NCI-H524 (cell line): ENCODE measurements around the gene BEGAIN.

Experiments used
- DNase-seq, 2 experiments: peaks; one replicate each; lab custom pipeline; 2025; lab: John Stamatoyannopoulos, UW

Gene BEGAIN

DNA sequence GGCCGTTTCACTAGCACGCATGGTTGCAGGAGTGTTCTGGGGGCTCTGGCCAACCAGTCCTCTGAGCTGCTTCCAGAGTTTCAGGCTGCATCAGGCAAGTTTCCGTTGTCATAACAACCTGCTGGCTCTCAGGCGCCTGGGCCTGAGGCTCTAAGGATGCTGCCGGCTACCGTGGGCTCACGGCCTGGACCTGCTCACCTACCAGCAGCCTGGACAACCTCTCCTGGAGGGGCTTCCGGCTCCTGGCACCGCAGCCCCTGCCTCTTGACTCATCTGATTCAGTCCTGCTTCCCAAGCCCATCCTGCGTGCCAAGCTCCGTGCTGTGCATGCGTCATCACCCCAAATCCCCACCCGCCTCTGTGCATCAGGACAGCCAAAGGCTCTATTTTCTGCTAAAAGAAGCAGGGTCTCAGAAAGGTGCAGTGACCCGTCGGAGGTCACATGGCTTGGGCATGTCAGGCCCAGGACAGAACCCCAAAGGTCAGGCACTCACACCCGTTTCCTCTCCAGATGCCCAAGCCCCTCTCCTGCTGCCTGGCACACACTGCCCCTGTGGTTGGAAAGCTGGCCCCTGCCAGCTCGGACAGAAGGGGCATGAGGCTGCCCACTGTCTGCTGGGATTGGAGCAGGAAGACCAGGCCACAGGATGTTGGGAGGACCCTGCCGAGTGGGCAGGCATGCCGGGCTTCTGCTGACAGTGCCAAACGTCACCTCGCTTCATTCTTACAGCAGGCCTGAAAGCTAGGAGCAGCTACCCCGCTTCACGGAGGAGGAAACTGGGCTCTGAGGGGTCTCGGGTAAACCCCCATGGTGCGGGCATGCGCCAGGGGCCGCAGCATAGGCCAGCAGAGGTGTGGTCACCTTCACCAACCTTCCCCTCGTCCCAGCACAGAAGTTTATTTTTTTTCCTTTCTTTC, 5.7 kb downstream of the BEGAIN start:
- DNase-seq = peak in 1 of 2 experiments; percentile 14

DNA sequence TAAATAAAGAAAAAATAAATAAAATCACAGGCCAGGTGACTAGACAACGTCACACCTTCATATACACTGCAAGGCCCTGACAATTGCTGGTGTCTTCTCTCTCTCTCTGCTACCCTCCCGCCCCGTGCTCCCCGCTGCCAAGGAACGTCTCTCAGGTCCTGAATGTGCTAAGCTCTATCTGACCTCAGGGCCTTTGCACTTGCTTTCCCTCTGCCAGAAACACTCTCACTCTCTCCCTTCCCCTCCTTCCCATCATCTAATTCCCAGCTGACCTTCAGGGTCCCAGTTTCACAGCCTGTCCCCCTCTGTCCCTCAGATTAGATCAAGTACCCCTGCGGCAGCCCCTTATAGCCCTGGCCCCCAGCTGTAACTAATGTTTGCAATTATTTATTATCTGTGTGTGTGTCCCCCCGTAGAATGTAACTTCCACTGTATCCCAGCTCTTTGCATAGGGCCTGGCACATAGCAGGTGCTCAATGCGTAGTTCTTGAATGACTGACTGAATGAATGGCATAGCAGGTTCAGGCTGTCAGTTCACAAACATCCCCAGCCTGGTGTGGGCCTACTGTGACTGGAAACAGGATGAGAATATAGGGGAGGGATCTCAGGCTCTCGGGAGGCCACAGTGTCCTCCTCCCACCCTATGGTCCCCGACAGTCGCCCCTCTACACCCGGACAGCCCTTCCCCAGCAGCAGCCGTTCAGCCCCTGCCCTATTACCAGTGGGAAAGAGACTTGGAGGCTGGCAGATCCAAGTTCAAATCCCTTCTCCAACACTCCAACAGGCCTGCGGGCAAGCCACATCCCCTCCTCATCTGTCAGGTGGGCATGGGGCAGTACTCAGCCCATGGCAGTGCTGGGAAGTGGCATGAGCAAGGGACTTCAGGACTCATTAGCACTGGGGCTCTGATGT, 6.6 kb downstream of the BEGAIN start:
- no peak for DNase-seq

DNA sequence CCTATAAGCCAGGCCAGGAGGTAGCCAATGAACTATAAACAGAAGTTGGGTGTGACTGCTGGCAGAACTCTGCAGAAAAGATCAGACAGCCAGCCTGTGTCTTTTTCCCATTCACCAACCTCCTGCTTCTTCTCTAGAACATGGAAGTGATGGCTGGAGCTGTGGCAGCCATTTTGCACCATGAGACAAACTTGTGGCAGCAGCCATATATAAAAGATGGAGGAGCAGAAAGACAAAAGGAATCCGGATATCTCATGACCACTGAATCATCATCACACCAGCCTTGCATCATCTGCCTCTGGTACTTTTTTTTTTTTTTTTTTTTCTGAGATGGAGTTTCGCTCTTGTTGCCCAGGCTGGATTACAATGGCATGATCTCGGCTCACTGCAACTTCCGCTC, 8.7 kb downstream of the BEGAIN start:
- DNase-seq = no peak

DNA sequence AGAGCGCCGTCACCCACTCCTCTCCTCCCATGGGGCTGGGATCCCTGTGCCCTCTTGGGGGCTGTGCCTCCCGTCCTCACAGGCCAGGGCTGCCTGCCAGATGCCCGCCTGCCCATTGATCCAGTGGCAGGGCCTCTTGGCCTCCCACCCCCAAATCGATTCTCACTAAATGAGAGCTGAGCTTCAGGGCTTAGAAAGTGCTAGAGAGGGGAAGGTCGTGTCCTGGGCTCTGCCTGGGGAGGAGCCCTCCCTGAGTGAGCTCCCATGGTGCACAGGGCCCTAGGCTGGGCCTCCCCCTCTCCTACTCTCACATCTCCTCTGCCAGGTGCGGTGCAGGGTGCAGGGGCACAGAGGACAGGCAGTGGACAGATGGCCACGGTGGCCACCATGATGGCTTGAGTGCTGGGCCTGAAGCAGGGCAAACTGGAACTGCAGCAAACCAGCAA, 9.2 kb downstream of the BEGAIN start:
- no peak for DNase-seq

DNA sequence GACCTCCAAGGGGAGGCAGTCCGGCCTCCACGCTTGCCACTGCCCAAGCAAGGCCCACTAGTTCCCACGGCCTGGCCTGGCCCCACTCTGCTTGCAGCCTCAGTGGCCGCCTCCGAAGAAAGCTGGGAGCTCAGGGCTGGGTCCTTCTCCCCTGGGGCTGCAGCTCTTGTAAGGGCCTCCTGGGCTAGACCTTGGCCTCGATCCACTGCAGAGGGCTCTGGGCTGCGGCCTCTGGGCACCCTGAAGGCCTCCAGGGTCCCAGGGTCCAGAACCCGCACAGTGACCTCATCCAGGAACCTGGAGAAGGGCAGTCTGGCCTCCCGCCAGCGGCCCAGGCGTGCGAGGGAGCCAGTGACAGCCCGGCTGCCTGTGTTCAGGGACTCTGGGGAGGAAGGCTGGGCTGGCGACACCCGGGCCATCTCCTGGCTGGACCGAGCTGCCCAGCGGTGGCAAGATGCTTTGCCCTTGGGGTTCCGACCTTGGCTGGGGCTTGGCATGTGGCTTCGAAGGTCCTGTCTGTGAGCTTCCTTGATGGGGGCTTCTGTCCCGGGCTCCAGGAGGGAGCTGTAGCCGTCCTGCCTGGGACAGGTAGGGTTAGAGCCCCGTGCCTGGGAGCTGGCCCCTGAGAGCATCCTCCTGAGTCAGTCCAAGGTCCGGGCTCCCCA, 9.8 kb downstream of the BEGAIN start:
- no peak for DNase-seq

DNA sequence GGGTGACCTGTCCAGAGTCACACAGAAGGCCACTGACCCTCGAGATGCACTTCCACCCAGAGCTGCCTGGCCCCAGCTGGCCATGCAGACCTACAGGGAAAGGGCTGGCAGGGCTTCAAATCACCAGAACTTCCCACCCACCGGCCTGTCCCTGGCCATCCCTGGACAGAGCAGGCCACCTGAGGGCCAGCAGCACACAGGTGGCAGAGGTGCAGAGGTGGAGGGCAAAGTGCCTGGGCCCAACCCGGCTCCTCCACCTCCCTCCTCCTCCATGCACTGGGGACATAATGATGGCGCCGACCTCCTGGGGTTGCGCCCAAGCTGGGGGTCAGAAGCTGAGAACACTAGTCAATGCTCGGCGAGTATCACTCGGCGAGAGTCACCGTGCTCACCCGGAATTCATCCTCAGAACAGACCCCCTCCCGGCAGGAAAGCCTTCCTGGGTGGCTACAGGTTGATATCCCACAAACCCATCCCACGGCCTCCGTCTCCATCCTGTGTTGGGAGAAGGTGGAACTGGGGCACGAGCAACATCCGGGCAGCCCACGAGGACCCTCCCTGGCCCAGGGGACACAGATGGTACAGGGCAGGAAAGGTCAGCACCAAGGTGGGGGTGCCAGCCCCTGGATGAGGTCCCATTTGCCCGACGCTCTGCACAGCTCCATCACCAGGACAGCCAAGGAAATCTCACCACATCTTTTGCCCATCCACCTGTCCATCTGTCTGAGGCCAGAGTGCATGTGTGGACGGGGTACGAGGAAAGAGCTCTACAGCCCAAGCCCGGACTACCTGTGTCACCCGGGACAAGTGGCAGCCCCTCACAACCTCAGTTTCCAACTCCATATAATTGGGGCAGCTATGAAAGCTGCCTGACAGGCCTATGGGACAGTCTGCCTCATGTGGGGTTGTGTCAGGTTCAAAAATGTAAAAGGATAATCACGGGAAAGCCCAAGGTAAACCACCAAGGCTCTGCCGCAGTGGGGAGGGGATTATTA, 10.8 kb downstream of the BEGAIN start:
- no peak for DNase-seq

DNA sequence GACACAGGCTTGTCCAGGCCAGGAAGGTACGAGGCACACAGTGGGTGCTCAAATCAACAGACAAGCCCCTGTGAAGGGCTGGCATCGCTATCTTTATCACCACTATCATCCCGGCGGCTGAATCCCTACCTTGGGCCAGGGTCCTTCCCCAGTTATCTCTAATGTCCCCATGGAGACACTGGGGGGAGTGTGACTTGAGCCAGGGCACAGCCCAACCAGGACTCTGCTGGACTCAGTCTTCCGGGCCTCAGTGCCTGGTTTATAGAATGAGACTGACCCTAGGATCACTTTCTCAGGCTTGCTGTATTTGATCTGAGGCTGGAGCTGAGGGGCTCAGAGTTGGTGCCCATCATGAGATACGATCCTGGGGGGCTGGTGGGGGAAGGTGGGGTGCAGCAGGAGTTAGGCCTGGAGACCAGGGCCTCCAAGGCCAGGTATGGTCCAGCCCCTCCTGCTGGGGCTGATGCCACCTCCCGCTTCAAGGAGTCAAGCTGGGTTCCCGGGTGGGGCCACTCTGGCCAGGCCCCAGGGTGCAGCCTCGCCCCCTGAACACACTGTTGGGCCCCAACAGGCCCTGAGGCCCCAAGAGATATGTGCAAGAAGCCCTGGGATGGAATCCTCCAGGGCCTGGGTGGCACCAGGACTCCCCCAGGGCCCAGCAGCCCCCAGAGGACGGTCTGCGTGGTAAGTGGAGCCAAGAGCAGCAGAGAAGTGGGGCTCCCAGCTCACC, 11.8 kb downstream of the BEGAIN start:
- DNase-seq = no peak

DNA sequence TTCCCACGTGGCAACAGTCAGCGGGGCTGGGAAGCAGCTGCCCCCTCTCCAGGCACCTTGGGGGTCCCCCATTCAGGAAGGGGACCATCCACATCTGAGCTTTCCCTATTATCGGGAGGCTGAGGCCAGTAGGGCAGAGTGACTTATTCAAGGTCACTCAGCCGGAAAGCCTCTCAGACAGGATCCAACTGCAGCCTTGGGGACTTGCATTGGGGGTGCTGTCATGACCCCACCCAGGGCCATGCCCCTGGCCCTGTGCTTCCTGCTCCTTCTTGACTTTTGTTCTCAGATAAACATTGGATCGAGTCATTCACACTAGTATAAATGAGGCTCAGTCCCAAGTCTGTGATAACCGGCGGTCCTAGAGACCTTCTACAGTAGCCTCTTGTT, 12.6 kb downstream of the BEGAIN start:
- no peak for DNase-seq

DNA sequence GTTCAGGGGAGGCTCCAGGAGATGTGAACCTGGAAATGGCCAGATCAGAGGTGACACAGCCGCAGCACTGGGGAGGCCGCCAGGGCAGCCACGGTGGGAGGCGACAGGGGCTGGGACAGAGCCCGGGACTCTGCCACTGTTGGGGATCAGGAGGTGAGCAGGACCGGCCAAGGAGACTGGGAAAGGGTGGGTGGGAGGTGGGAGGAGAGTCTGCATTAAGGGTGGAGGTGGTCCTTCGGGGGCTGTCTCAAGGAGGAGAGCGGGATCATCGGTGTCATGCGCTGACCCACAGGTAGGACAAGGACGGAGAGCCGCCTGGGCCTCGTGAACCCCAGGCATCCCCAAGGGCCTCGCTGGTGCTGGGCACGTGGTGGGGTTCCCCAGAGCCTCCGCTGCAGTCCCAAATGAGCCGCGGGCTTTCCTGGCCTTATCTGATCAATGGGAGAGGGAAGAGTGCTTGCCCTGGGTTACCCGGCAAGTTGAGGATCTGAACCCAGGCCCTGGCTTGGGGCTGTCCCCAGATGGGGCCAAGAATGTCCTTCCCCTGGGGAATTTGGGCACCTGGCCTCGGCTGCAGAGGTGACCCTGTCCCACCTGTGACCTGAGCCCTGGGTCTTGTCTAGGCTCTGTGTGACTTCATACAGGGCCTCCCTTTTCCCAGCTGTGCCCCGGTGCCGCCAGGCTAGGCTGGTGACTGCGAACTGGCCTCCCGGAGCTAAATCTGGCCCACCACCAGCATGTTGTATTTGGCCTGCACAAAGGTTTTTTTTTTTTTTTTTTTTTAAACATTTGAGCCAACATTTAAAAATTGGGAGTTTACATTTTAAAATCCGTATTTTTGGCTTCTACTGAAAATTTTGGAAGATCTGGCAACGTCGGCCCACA, 13.2 kb downstream of the BEGAIN start:
- DNase-seq = no peak

DNA sequence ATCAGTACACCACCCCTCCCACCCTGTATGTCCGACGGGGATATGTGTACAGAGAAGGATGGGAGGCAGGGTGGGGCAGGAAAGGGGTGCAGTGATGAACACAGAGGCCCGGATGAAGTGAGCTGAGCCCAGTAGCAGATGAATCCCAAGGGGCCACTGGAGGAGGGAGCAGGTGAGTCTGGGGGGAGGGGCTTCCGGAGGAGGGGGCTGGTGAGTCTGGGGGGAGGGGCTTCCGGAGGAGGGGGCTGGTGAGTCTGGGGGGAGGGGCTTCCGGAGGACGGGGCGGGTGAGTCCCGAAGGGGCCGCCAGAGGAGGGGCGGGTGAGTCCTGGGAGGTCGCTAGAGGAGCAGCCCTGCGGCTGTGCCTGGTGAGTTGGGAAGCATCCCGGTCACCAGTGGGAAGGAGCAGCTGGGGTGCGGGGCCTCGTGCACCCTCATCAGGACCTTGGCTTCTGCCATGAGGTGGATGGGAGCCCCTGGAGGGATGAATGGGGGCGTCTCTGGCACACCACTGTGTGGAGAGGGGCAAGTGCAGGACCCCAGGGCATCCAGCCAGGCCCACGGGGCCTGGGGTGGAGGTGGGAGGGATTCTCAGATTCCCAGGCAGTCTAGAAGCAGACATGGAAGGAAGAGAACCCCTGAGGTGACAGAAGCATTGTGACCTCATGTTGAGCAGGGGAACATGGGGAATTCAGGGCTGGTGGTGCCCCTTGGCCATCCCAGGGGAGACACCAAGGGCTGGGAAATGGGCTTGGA, 14.0 kb downstream of the BEGAIN start:
- DNase-seq = peak in 1 of 2 experiments; percentile 30

DNA sequence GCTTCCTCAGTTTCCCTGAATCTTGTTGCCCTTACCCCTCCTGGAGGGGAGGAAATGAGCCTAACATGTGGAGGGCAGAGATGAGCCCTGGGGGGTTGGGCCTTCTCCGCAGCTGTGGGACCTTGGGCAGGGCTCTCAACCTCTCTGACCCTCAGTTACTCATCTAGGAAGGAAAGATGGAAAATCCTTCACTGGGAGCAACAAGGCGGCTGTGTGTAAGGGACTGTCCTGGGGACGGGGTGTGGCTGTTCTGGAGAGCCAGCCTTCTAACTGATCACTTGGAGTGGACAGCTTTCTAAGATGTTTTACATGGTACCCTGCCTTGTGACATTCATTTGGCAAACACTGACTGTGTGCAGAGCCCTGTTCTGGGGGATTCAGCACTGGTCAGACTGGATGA, 14.7 kb downstream of the BEGAIN start:
- no peak for DNase-seq

DNA sequence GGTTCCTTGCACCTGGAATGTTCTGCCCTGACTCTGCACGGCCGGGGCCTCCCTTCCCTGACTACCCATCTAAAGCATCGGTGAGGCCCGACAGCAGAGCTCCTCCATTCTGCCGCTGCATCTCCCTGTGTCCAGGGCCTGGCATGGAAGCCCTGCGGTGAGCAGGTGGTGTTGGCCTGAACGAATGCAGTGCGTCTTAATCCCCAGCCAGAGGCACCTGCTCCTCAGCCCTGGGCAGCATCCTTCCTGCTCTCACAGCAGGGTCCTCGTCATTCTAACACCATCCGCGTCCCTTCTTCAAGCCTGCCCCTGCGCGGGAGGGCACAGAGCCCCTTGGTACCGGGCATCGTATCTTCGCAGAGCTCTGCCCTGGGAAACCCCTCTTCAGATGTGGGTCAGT, 15.4 kb downstream of the BEGAIN start:
- peak; percentile 84 to 95 for DNase-seq

DNA sequence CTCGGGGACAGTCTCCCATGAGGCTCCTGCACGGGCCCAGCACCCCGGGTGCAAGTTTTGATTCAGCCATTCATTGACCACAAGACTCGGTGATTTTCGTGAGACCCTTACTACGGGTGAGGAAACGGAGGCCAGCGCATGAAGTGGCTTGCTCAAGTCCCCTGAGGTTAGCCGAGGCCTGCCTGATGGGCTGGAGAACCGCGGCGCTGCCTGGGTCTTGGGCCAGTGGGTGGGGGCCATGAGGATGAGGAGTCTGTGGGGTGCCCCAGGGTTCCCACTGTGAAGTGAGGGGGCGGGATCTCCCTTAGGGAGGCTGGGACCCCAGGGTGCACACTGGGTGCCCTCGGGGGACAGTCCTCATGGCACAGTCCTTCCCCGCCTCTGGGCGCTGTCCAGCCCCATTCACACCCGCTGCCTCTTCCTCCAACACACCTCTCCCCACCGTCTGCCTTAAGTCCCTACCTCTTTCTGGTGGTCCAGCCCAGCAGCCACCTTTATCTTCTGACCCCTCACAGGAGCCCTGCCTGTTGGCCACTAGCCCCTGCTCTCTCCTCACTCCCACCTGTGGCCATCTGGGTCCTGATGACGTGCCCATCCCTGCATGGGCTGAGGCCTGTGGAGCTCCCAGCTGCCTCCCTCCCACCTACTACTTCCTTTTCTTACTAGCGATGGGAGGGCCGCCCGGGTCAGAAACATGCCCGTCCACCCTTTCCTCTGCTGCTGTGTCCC, 16.3 kb downstream of the BEGAIN start:
- peak in 1 of 2 experiments; percentile 21 for DNase-seq

DNA sequence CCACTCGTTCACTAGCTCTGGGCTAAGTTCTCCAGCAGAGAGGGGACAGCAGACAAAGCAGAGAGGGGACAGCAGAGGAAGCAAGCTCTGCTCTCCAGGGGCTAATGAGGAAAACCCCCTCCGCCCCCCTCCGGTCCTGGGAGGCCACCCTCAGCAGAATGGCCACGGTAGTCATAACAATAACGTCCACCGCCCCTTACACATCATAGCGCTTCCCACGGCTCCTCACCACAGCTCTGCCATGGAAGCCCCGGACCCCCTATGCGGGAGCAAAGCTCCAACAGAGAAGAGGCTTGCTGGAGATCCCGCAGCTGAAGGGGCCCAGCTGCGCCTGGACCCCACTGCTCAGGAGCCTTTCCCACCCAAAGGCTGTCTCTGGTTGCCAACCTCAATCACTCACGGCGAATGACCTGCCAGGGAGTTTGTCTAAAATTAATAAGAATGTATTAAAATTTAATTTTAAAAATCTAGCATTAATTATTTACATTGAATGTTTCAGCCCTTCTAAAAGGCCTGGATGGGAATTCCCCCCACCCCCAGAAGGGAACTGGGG, 17.4 kb downstream of the BEGAIN start:
- no peak for DNase-seq

DNA sequence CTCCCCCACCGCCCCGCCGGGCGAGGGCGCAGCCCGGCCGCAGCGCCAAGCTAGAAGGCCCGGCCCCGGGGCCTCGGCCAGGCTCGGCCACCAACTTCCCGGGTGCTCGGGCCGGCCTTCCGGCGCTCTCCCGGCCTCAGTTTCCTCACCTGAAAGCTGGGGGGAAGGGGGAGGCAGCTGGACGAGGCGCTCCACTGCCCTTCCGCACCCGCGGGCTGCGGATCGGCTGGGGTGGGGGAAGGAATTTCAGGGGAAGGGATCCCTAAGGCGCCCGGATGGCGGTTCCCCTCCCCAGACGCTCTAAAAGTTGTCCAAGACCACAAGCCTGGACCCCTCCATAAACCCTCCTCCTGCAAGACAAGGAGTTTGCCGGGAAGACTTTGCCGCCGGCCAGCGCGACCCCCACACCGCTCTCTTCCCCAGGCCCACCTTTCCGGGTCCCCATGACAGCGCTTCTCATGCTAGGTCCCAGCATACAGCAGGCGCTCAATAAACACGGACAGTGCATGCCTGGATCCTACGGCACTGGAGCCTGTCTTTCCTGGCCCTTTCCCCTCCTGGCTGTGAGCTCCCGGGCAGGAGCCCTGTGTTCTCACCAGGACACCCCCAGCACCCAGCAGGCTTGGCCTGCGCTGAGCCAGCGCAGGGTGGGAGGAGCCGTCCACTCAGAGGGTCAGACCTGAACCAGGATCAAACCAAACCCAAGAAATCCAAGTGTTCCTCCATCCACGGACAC, 18.1 kb downstream of the BEGAIN start:
- DNase-seq = no peak

DNA sequence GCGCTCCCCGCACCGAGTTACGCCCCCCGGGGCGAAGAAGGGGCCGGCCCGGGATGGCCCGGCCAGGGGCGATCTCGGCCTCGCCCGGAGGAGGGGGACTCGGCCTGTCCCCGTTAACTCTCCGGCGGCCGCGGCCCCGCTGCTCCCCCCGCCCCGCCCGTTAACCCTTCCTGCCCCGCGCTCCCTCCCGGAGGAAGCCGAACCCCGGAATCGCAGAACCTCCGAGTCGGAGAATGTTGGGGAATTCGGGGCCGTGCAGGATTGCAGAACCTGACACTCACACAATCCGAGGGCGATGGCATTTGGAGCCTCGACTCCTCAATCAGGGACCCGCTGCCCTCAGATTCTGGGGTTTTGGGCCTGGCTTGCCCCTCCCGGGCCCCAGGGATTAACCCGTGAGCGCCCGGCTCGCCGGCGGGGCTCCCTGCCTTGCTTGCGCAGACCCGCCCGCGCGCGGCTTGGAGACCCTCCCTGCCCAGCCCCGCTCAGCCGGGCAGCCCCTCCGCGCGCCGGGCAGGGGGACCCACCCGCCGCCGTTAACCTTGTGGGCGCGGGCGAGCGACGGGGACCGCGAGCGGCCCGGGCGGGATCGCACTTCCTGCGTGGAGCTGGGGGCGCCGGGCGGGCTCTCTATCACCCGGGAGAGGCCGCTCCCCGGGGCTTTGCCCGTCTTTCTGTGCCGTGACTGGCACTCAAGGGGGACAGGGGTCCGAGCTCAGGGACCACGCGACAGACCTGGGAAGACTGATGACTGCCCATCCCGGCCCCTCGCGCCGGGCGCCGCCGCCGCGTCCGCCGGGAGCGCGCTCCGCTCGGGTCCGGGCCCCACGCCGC, 18.8 kb downstream of the BEGAIN start:
- no peak for DNase-seq
